GM15510 (cell line): Measurements from ENCODE around the gene SELENOS.

ENCODE experiments used
- POLR2A ChIP-seq: IDR thresholded peaks from 3 replicates; pipeline ENCODE4 v1.6.1; 2011; ENCODE audit warnings: borderline replicate concordance; ENCODE audit not compliant: insufficient read length; ENCODE audit errors: extremely low read depth

The SELENOS gene

GRCh38 chr15:101239724-101240136 is 37.6 kb downstream of the SELENOS start:
- TF ChIP-seq POLR2A = no peak

GRCh38 chr15:101237251-101237650 is 40.0 kb downstream of the SELENOS start:
- TF ChIP-seq POLR2A = no peak

- TF ChIP-seq POLR2A = no peak
Measured at GRCh38 chr15:101233651-101234280, 43.5 kb downstream of the SELENOS start.

DNA sequence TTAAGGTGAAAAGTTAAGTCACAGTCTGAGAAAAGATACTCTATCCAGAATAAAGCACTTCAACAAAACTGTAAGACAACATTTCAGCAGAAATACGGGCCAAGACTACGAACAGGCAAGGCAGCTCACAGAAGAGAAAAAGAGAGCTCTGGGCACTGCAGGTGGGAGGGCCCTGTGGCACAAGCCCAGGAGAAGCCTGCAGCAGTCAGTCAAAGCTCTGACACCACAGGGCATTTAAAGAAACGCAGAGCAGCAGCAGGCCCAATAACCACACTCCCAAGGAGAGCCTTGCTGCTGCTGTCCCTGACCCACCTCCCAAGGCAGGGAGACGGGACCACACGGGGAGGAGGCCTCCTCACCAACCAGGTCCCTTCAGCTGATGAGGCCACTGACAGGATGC is 44.6 kb downstream of the SELENOS start:
- TF ChIP-seq POLR2A = no peak

- no peak for TF ChIP-seq POLR2A
Measured at GRCh38 chr15:101228313-101228712, 49.0 kb downstream of the SELENOS start.

DNA sequence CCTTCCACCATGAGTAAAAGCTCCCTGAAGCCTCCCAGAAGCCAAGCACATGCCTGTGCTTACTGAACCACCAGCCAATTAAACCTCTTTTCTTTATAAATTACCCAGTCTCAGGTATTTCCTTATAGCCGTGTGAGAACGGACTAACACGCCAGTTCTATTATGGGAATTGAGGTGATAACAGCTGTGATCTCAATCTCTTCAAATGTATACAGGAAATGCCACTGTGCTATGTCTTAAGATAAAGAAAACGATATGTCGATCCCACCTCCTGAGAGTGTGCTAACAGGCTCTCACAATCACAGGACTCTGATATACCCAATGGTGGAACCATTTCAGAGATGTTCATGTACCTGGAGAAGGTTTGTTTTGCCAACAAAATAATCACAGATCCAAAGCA is 51.6 kb downstream of the SELENOS start:
- no peak for TF ChIP-seq POLR2A
